NT2/D1 (cell line): ENCODE data around the gene DNAJC6.
A peak's percentile ranks its signal among the peaks of the same experiment; 100 is the strongest.
"Not testable (repeated sequence)": the region's sequence is repeated elsewhere in the genome, so short reads cannot be mapped to it uniquely, and the experiment has no call there.

Source experiments
- DNase-seq: peaks from one replicate; pipeline ENCODE4 v3.0.0-alpha.2; 2011; ENCODE audit warnings: low read depth, low spot score
- H3K27me3 ChIP-seq: 2 replicates; pipeline ENCODE4 v1.6.0; 2011; ENCODE audit warnings: mild to moderate bottlenecking; ENCODE audit not compliant: insufficient read length, insufficient read depth
- H3K36me3 ChIP-seq: 2 replicates; pipeline ENCODE4 v1.6.1; 2011; ENCODE audit warnings: mild to moderate bottlenecking, low read length, mixed read lengths; ENCODE audit not compliant: insufficient read depth, insufficient read length
- H3K4me1 ChIP-seq: 2 replicates; pipeline ENCODE4 v1.5.1; 2011; ENCODE audit not compliant: insufficient read depth, insufficient read length
- H3K4me3 ChIP-seq: 2 replicates; pipeline ENCODE4 v1.5.1; 2011; ENCODE audit warnings: low read depth; ENCODE audit not compliant: insufficient read length
- H3K9ac ChIP-seq: 2 replicates; pipeline ENCODE4 v1.6.0; 2011; ENCODE audit warnings: low read depth; ENCODE audit not compliant: insufficient read length
- H3K9me3 ChIP-seq: 2 replicates; pipeline ENCODE4 v1.5.1; 2011; ENCODE audit warnings: mild to moderate bottlenecking, low read length; ENCODE audit not compliant: insufficient read depth
- SUZ12 ChIP-seq: IDR thresholded peaks from 2 replicates; pipeline ENCODE4 v1.6.1; 2011; ENCODE audit not compliant: insufficient read length, insufficient read depth; ENCODE audit errors: extremely low read depth
- YY1 ChIP-seq: IDR thresholded peaks from 2 replicates; pipeline ENCODE4 v1.6.1; 2011; ENCODE audit not compliant: insufficient read length, insufficient read depth
- ZNF274 ChIP-seq: IDR thresholded peaks from 2 replicates; pipeline ENCODE4 v1.6.1; 2011; ENCODE audit warnings: mild to moderate bottlenecking, low read depth, low read length

DNAJC6 gene

DNA sequence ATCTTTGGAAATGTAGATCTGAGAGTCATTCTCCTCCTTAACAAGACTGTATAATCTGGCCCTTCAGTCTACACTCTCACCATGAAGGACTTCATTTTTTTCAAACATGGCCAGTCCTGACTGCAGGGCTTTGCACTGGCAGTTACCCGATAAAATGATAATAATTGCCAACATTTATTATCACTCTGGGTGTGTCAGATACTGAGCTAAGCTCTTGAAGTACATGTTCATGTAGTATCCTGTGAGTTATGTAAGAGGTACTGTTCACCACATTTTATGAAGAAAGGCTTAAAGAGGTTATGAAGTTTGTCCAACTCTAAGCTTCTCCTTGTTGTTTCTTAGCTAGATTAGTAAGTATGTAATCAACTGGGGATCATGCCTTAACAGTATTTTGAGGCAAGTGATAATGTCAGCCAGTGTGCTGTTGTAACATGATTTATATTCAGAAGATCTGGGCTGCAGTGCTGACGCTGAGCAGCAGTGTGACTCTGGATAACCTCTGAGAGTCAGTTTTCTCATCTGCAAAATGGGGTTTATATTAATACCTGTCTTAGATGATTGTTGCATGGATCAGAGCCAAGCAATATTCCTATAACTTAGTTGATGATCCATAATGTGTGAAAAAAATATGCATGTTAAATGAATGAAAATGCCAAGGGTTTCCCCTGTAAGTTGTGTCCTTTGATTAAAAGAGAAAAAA is 69.1 kb downstream of the DNAJC6 start:
- Histone ChIP-seq H3K4me3 (no peak overlapping the region), H3K9me3 (no peaks in the 10 kb centered on the region), H3K9ac (no peak overlapping the region), H3K4me1 (no peaks in the 10 kb centered on the region), H3K27me3 (no peaks in the 10 kb centered on the region), H3K36me3 (no peaks in the 10 kb centered on the region)
- TF ChIP-seq SUZ12 = no peak
- TF ChIP-seq YY1 = no peak
- TF ChIP-seq ZNF274 = no peak
- DNase-seq = no peak

DNA sequence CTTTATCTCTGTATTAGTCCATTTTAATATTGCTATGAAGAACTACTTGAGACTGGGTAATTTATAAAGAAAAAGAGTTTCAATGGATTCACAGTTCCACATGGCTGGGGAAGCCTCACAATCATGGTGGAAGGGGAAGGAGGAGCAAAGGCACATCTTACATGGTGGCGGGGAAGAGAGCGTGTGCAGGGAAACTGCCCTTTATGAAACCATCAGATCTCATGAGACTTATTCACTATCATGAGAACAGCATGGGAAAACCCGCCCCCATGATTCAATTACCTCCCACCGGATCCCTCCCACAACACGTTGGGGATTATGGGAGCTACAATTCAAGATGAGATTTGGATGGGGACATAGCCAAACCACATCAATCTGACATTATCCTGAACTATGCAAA is 75.1 kb downstream of the DNAJC6 start:
- H3K4me3 ChIP-seq, H3K4me1 ChIP-seq, H3K27me3 ChIP-seq, H3K36me3 ChIP-seq, DNase-seq, H3K9ac ChIP-seq: not testable (repeated sequence)
- 0 out of 2 replicates have a peak, but pooled peaks cover 12% of the 10 kb centered on the region for H3K9me3 ChIP-seq

DNA sequence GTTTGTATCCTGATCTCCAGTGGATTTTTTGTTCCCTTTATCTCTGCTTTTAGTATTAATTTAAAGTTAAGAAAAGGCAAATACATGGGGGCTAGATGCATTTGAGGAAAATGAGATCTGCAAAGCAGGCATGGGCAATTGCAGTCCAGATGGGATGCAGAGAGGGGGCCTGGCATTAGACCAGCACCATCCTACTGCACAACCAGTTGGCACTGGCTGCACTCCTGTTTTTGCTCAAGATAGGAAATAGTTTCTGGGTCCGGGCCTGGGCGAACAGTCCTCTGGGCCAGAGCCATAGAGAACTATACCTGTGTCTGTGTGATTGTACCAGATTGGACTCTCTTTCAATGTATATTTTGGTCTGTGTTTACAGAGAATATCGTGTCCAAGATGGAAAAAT is 77.1 kb downstream of the DNAJC6 start:
- 0 out of 2 replicates have a peak, but pooled peaks cover 12% of the 10 kb centered on the region for H3K9me3 ChIP-seq
- H3K4me3 ChIP-seq = no peak overlapping the region
- no peak for DNase-seq
- H3K4me1 ChIP-seq = no peaks in the 10 kb centered on the region
- TF ChIP-seq SUZ12 = no peak
- TF ChIP-seq YY1 = no peak
- TF ChIP-seq ZNF274 = no peak
- no peaks in the 10 kb centered on the region for H3K27me3 ChIP-seq
- no peak overlapping the region for H3K9ac ChIP-seq
- peaks cover 2% of the 10 kb centered on the region for H3K36me3 ChIP-seq

DNA sequence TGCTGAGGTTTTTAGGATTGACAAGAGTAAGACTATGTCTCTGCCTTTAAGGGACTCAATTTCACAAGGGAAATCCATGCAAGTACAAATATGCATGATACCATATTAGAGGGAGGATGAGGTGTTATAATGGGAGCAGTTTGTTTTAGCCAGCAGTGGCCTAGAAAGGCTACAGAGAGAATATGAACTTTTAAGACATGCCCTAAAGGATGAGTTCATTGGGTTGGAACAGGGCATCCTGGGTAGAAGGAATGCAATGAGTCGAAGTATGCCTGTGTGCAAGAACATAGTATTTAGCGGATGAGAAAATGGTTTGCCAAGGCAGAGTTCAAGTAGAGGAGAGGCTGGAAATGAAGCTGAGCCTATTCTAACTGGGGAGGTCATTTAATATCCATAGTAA is 78.5 kb downstream of the DNAJC6 start:
- TF ChIP-seq SUZ12 (no peak), ZNF274 (no peak), YY1 (no peak)
- H3K4me1 ChIP-seq = no peaks in the 10 kb centered on the region
- no peak overlapping the region for H3K9ac ChIP-seq
- 0 out of 2 replicates have a peak, but pooled peaks cover 12% of the 10 kb centered on the region for H3K9me3 ChIP-seq
- peaks cover 6% of the 10 kb centered on the region for H3K36me3 ChIP-seq
- no peaks in the 10 kb centered on the region for H3K27me3 ChIP-seq
- no peak overlapping the region for H3K4me3 ChIP-seq
- no peak for DNase-seq

DNA sequence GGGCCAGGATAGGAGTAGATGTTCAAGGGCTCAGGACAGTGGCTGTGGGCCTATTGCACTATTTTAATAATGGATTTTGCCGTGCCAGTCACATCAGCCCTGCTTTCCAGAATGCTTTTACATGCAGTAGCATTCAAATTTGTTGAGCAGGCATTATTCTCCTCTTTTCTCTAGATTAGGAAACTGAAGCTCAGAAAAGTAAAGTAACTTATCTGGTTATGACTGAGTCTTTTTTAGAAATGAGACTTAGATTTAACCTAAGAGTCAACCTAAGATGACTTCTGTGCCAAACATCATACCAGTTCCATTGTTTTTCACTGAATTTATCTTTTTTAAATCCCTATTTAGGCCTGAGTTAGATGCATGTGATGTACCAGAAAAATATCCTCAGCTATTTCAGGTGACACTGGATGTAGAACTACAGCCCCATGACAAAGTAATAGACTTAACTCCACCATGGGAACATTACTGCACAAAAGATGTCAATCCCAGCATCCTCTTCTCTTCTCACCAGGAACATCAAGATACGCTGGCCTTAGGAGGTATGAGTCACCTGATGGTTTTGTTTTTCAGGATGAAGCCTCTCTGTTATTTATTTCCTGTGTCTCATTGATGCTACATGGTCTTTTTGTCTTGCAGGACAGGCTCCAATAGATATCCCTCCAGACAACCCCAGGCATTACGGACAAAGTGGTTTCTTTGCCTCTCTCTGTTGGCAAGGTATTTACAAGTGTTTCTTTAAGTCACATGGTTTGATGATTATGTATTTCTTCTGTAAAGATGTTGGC is 79.8 kb downstream of the DNAJC6 start:
- peak; percentile 70 for DNase-seq
- Histone ChIP-seq H3K27me3 (no peaks in the 10 kb centered on the region), H3K4me1 (no peaks in the 10 kb centered on the region), H3K9me3 (0 out of 2 replicates have a peak, but pooled peaks cover 9% of the 10 kb centered on the region), H3K4me3 (no peak overlapping the region), H3K9ac (no peak overlapping the region), H3K36me3 (peaks cover 6% of the 10 kb centered on the region)
- TF ChIP-seq SUZ12 (no peak), ZNF274 (no peak), YY1 (no peak)

DNA sequence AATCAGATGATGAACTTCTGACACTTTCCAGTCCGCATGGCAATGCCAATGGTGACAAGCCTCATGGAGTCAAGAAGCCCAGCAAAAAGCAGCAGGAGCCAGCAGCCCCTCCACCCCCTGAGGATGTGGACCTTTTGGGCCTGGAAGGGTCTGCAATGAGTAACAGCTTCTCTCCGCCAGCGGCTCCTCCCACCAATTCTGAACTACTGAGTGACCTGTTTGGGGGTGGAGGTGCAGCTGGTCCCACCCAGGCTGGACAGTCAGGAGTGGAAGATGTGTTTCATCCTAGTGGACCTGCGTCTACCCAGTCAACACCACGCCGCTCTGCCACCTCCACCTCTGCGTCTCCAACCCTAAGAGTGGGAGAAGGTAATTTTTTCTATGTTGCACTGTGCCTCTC is 83.2 kb downstream of the DNAJC6 start:
- H3K27me3 ChIP-seq = no peaks in the 10 kb centered on the region
- H3K9ac ChIP-seq = no peak overlapping the region
- no peak overlapping the region for H3K4me3 ChIP-seq
- no peak for DNase-seq
- H3K36me3 ChIP-seq = peaks cover 8% of the 10 kb centered on the region
- TF ChIP-seq SUZ12 (no peak), YY1 (no peak), ZNF274 (no peak)
- H3K9me3 ChIP-seq = no peaks in the 10 kb centered on the region; the same call in 1 of the 2 replicates
- H3K4me1 ChIP-seq = no peaks in the 10 kb centered on the region

DNA sequence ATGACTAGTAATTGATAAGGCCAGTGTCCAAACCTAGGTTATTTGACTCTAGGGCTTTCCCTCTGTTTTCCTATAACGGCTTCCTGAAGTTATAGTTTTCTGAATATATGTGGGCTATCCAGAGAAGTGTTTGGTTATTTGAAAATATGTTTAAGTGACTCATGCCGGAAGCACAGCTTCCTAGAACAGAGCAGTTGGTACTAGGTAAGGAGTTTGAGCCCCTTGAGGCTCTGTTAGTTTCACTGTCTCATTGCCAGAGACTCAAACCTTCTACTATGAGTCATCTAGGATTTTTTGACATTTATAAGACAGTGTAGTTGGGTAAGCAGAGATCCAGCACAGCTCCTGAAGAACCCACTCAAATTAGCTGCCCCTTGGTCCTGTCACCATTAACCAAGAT is 84.0 kb downstream of the DNAJC6 start:
- no peak for DNase-seq
- Histone ChIP-seq H3K27me3 (no peaks in the 10 kb centered on the region), H3K9me3 (no peaks in the 10 kb centered on the region; the same call in 1 of the 2 replicates), H3K36me3 (peaks cover 8% of the 10 kb centered on the region), H3K4me1 (no peaks in the 10 kb centered on the region), H3K4me3 (no peak overlapping the region), H3K9ac (no peak overlapping the region)
- TF ChIP-seq ZNF274 (no peak), YY1 (no peak), SUZ12 (no peak)
